Measurements from ENCODE around the gene RFX8.

GRCh38 chr2:101368376-101368775 lies 106.5 kb downstream of the RFX8 start:
- TF ChIP-seq ATF3 (IDR thresholded peaks at IDR 0.05; ENCODE audit: borderline replicate concordance, extremely low read depth, low read depth, low read length) (no peak), GABPA (IDR thresholded peaks at IDR 0.05; ENCODE audit: low read depth) (no peak), POLR2AphosphoS5 (IDR thresholded peaks at IDR 0.05; ENCODE audit: low read length) (no peak), CTCF (IDR thresholded peaks at IDR 0.05 in 2 of 3, conservative IDR thresholded peaks at IDR 0.05 in 1 of 3; ENCODE audit: control insufficient read depth in 2 of 3, extremely low read depth in 1 of 3, insufficient read depth in 1 of 3, low read depth in 3 of 3, low read length in 3 of 3) (no peak), CHD2 (IDR thresholded peaks at IDR 0.05; ENCODE audit: borderline replicate concordance, low read depth, low read length) (no peak), ZNF217 (IDR thresholded peaks at IDR 0.05) (no peak), ESRRA (IDR thresholded peaks at IDR 0.05; ENCODE audit: low read length) (no peak), MXI1 (IDR thresholded peaks at IDR 0.05; ENCODE audit: low read depth, low read length) (no peak), ATF7 (IDR thresholded peaks at IDR 0.05; ENCODE audit: low read depth) (no peak), HDAC2 (IDR thresholded peaks at IDR 0.05) (no peak)

Measured in GM12878 (cell line).